PFSK-1 (cell line): ENCODE measurements around the gene PRKN.

Source experiments
- FOXP2 ChIP-seq: optimal IDR thresholded peaks from 2 replicates; pipeline ENCODE3; 2011; ENCODE audit warnings: borderline replicate concordance, control low read depth, inconsistent platforms; ENCODE audit not compliant: insufficient read depth; ENCODE audit errors: extremely low read length, extremely low read depth
- POLR2AphosphoS5 ChIP-seq: IDR thresholded peaks from 2 replicates; pipeline ENCODE4 v1.6.1; 2012; ENCODE audit warnings: low read depth, mild to moderate bottlenecking, control low read depth, low read length, moderate library complexity
- REST ChIP-seq, 2 experiments: IDR thresholded peaks; 2 replicates each; pipeline versions ENCODE4 v1.6.1 to v1.8.0; 2011 to 2012; ENCODE audit warnings: low read depth in 2 of 2, low read length in 2 of 2, control low read depth in 1 of 2, inconsistent platforms in 1 of 2, mild to moderate bottlenecking in 1 of 2, moderate library complexity in 1 of 2; ENCODE audit not compliant: insufficient read depth in 1 of 2
- SIN3A ChIP-seq: IDR thresholded peaks from 2 replicates; pipeline ENCODE4 v1.6.1; 2012; ENCODE audit warnings: mild to moderate bottlenecking, low read length, moderate library complexity, borderline replicate concordance; ENCODE audit not compliant: insufficient read depth
- TAF1 ChIP-seq: IDR thresholded peaks from 2 replicates; pipeline ENCODE4 v1.6.1; 2012; ENCODE audit warnings: low read length, control low read depth, borderline replicate concordance; ENCODE audit not compliant: insufficient read depth

Gene PRKN

GRCh38 chr6:161355696-161356095 is 1371.9 kb downstream of the PRKN start:
- TF ChIP-seq SIN3A (no peak), POLR2AphosphoS5 (no peak), TAF1 (no peak), FOXP2 (no peak), REST (IDR thresholded peaks at IDR 0.05; ENCODE audit: insufficient read depth in 1 of 2, low read depth in 2 of 2, low read length in 2 of 2) (no peak)

- TF ChIP-seq FOXP2 (no peak), POLR2AphosphoS5 (no peak), SIN3A (no peak), TAF1 (no peak), REST (IDR thresholded peaks at IDR 0.05; ENCODE audit: insufficient read depth in 1 of 2, low read depth in 2 of 2, low read length in 2 of 2) (no peak)
Observed at GRCh38 chr6:161354956-161355355, 1372.6 kb downstream of the PRKN start.

- no peak for TF ChIP-seq REST (IDR thresholded peaks at IDR 0.05; ENCODE audit: insufficient read depth in 1 of 2, low read depth in 2 of 2, low read length in 2 of 2)
- TF ChIP-seq SIN3A = no peak
- TF ChIP-seq FOXP2 = no peak
- TF ChIP-seq POLR2AphosphoS5 = no peak
- no peak for TF ChIP-seq TAF1
Observed at GRCh38 chr6:161354276-161354840, 1373.2 kb downstream of the PRKN start.

GRCh38 chr6:161353208-161353613 is 1374.4 kb downstream of the PRKN start:
- TF ChIP-seq TAF1 (no peak), REST (IDR thresholded peaks at IDR 0.05; ENCODE audit: insufficient read depth in 1 of 2, low read depth in 2 of 2, low read length in 2 of 2) (no peak), SIN3A (no peak), POLR2AphosphoS5 (no peak), FOXP2 (no peak)

GRCh38 chr6:161351858-161352257 is 1375.7 kb downstream of the PRKN start:
- no peak for TF ChIP-seq SIN3A
- TF ChIP-seq POLR2AphosphoS5 = no peak
- TF ChIP-seq FOXP2 = no peak
- no peak for TF ChIP-seq TAF1
- TF ChIP-seq REST (IDR thresholded peaks at IDR 0.05; ENCODE audit: insufficient read depth in 1 of 2, low read depth in 2 of 2, low read length in 2 of 2) = no peak
